ENCODE measurements around the gene SRP14. TPM values are rescaled to one million over a fixed set of nuclear protein-coding genes. Genes with fewer than 3 reads are reported as not detected.
A peak's percentile ranks its signal among the peaks of the same experiment; 100 is the strongest.

The SRP14 gene
- total RNA-seq, 1 experiment from 2014 or later = 223 TPM

DNA sequence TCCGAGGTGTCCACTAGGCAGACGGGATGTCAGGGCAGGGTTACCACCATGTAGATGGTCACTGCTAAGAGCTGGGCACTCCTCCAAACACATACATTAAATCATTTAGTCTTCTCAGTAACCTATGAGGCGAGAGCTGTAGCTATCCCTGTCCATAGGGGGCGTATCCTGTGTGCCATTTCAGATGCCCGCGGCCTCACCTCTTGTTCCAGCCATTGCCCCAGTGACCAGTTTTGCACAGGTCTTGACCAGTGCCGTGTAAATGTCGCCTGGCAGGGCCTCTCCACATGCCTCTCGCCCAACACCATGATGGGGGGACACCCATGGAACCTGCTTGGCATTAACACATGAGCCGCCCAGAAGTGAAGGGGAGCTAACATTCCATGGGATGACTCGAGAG is 20.8 kb upstream of the SRP14 start:
- no peak for DNase-seq
- Mint-ChIP-seq H3K4me1 (ENCODE audit: low read depth, unreplicated experiment) (no peaks in the 10 kb centered on the region), H3K4me3 (ENCODE audit: unreplicated experiment) (no peak overlapping the region), H3K27ac (ENCODE audit: unreplicated experiment) (no peak overlapping the region), H3K27me3 (ENCODE audit: insufficient read depth, unreplicated experiment) (no peaks in the 10 kb centered on the region), H3K36me3 (ENCODE audit: insufficient read depth, unreplicated experiment) (no peaks in the 10 kb centered on the region), H3K9me3 (ENCODE audit: unreplicated experiment) (no peaks in the 10 kb centered on the region)
- Histone ChIP-seq H3K27me3 (replicated peaks; ENCODE audit: control insufficient read depth, insufficient read depth, low read length) (no peaks in the 10 kb centered on the region), H3K4me1 (peaks cover 4% of the 10 kb centered on the region), H3K36me3 (ENCODE audit: control insufficient read depth, insufficient read depth, low read length) (no peaks in the 10 kb centered on the region), H3K9me3 (no peaks in the 10 kb centered on the region), H3K4me3 (ENCODE audit: low read depth, low read length) (no peak overlapping the region)
- intact Hi-C loops (cut with micrococcal nuclease; ENCODE audit: unreplicated experiment) = no loop called here
- ChIA-PET CTCF (interaction anchor here (0.6 kb wide), 1 partner anchor 33 kb away, joined by 3 read pairs; no protein-coding TSS in a partner anchor), POLR2A (no interaction called here)
- no TSS peak for BruUV-seq (replicated peaks)
- TF ChIP-seq, protein P1, sequence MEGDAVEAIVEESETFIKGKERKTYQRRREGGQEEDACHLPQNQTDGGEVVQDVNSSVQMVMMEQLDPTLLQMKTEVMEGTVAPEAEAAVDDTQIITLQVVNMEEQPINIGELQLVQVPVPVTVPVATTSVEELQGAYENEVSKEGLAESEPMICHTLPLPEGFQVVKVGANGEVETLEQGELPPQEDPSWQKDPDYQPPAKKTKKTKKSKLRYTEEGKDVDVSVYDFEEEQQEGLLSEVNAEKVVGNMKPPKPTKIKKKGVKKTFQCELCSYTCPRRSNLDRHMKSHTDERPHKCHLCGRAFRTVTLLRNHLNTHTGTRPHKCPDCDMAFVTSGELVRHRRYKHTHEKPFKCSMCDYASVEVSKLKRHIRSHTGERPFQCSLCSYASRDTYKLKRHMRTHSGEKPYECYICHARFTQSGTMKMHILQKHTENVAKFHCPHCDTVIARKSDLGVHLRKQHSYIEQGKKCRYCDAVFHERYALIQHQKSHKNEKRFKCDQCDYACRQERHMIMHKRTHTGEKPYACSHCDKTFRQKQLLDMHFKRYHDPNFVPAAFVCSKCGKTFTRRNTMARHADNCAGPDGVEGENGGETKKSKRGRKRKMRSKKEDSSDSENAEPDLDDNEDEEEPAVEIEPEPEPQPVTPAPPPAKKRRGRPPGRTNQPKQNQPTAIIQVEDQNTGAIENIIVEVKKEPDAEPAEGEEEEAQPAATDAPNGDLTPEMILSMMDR (IDR thresholded peaks at IDR 0.05; ENCODE audit: insufficient read depth in 1 of 2, low read depth in 1 of 2, low read length in 1 of 2, severe bottlenecking in 1 of 2, unreplicated experiment in 1 of 2) = no peak

DNA sequence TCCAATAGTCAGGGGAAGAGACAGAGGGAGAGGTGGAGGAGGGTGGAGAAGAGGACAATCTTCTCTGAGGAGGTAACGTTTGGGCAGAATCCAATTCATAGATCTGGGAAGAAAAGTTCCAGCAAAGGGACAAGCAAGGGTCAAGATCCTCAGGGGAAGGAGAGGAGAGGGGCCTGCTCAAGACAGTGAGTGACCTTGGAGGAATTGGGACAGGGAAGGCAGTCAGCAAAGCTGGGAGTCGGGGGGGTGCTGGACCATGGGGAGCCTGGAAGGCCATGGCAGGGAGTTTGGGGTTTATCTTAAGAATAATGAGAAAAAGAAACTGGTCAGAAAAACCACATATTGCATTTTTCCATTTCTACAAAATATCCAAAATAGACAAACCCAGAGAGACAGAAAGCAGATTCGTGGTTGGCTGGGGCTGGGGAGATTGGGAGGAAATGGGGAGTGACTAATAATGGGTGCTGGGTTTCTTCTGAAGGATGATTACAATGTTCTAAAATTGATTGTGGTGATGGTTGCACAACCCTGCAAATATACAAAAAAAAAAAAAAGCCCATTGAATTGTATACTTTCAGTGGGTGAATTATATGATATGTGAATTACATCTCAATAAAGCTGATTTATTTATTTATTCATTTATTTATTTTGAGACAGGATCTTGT is 19.6 kb upstream of the SRP14 start:
- Histone ChIP-seq H3K4me1 (peaks cover 7% of the 10 kb centered on the region), H3K4me3 (ENCODE audit: low read depth, low read length) (no peak overlapping the region), H3K9me3 (no peaks in the 10 kb centered on the region), H3K36me3 (ENCODE audit: control insufficient read depth, insufficient read depth, low read length) (no peaks in the 10 kb centered on the region), H3K27me3 (replicated peaks; ENCODE audit: control insufficient read depth, insufficient read depth, low read length) (no peaks in the 10 kb centered on the region)
- ChIA-PET POLR2A (no interaction called here), CTCF (interaction anchor here (0.9 kb wide), 1 partner anchor 51 kb away, joined by 3 read pairs; no protein-coding TSS in a partner anchor)
- Mint-ChIP-seq H3K27ac (ENCODE audit: unreplicated experiment) (no peak overlapping the region), H3K9me3 (ENCODE audit: unreplicated experiment) (no peaks in the 10 kb centered on the region), H3K4me3 (ENCODE audit: unreplicated experiment) (no peak overlapping the region), H3K36me3 (ENCODE audit: insufficient read depth, unreplicated experiment) (no peaks in the 10 kb centered on the region), H3K27me3 (ENCODE audit: insufficient read depth, unreplicated experiment) (no peaks in the 10 kb centered on the region), H3K4me1 (ENCODE audit: low read depth, unreplicated experiment) (peaks cover 3% of the 10 kb centered on the region)
- intact Hi-C loops (cut with micrococcal nuclease; ENCODE audit: unreplicated experiment) = no loop called here
- BruUV-seq (replicated peaks) = no TSS peak
- DNase-seq = no peak
- TF ChIP-seq, protein P1 (IDR thresholded peaks at IDR 0.05; ENCODE audit: insufficient read depth in 1 of 2, low read depth in 1 of 2, low read length in 1 of 2, severe bottlenecking in 1 of 2, unreplicated experiment in 1 of 2) = no peak

DNA sequence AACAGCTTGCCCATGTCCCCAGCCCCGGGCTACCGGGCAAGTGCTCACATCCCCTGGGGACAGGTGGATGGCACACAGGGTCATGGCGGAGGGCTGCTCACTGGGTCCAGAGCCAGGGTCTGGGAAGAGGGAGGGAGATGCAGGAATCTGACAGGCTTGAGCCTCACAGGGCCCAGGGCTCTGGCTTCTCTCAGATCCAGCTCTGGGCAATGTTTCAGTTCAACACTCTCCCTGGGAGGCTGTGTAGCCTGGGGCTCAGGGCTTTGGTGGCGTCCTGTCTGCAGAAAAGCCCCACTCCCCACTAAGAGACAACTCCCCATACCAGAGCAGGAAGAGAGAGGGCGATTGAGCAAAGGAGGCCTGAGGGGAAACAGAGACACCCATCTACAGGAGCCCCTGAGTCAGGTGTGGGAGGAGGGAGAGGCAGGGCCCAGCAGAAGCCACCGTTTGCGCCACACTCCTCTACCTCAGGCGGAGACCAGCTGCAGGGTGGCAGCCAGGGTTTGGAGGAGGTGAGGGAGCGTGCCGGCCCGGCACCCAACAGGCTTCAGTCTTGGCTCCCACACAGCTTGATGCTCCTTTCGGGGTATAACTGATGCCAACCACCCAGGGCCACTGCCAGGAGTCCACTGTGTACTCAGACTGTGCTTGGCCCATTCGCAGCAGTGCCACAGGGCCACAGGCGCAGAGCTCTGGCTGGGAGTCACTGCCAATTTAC is 16.8 kb upstream of the SRP14 start:
- H3K36me3 ChIP-seq (ENCODE audit: control insufficient read depth, insufficient read depth, low read length) = no peaks in the 10 kb centered on the region
- Mint-ChIP-seq H3K9me3 (ENCODE audit: unreplicated experiment) (no peaks in the 10 kb centered on the region), H3K27me3 (ENCODE audit: insufficient read depth, unreplicated experiment) (no peaks in the 10 kb centered on the region), H3K4me1 (ENCODE audit: low read depth, unreplicated experiment) (peaks cover 19% of the 10 kb centered on the region), H3K4me3 (ENCODE audit: unreplicated experiment) (no peak overlapping the region), H3K36me3 (ENCODE audit: insufficient read depth, unreplicated experiment) (no peaks in the 10 kb centered on the region), H3K27ac (ENCODE audit: unreplicated experiment) (peak overlapping the region; percentile 2)
- H3K9me3 ChIP-seq = no peaks in the 10 kb centered on the region
- TF ChIP-seq, protein P1 (IDR thresholded peaks at IDR 0.05; ENCODE audit: insufficient read depth in 1 of 2, low read depth in 1 of 2, low read length in 1 of 2, severe bottlenecking in 1 of 2, unreplicated experiment in 1 of 2) = no peak
- ChIA-PET CTCF (interaction anchor here (0.6 kb wide), 1 partner anchor 322 kb away, joined by 3 read pairs; no protein-coding TSS in a partner anchor), POLR2A (no interaction called here)
- H3K27me3 ChIP-seq (replicated peaks; ENCODE audit: control insufficient read depth, insufficient read depth, low read length) = no peaks in the 10 kb centered on the region
- DNase-seq = no peak
- H3K4me1 ChIP-seq = peaks cover 29% of the 10 kb centered on the region
- no TSS peak for BruUV-seq (replicated peaks)
- no peak overlapping the region for H3K4me3 ChIP-seq (ENCODE audit: low read depth, low read length)
- intact Hi-C loops (cut with micrococcal nuclease; ENCODE audit: unreplicated experiment) = no loop called here

Measured in Caco-2 (cell line).